AG10803 (cell line): ENCODE measurements around the gene CSPG4.

Experiments
- DNase-seq: peaks from one replicate; pipeline ENCODE4 v3.0.0; 2010; ENCODE audit warnings: low read depth
- H3K4me3 ChIP-seq: 2 replicates; pipeline ENCODE4 v1.5.1; 2011; ENCODE audit warnings: mild to moderate bottlenecking, low read length, control low read depth
- TF ChIP-seq, protein P1 (sequence below): conservative IDR thresholded peaks from 2 replicates; pipeline ENCODE4 v1.5.1; 2011; ENCODE audit warnings: mild to moderate bottlenecking, low read length, control low read depth, inconsistent platforms

The CSPG4 gene

DNA sequence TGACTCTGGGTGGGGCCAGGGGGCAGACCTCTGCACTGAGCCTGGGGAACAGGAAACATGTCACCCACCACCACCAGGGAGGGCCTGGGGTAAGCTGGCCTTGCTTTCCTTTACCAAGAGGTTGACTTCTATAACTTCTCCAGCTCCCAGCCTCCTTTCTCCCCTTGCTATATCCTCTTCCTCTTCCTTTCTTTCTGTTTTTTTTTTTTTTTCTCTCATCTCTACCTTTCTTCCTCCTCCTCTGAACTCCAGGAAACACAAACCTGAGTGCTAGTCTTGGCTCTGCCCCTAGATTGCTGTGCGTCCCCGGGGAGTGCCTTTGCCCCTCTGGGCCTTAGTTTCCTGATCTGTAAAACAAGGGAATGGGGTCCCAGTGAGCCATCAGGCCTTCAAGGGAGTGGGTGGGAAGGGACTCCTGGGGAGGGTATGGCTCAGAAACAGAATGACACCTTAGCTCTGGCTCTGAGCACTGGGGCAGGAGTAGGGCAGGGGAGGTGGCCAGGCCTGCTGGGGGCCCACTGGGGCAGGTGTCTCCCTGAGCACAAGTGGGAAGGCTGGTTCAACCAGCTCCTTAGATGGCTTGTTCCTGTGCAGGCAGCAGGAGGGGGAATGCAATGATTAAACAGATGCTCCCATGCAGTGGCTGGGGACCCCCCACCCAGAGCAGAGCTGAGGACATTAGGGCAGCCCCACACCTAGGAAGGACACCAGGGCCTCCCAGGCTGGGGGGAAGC is 60.7 kb downstream of the CSPG4 start:
- TF ChIP-seq, protein P1, sequence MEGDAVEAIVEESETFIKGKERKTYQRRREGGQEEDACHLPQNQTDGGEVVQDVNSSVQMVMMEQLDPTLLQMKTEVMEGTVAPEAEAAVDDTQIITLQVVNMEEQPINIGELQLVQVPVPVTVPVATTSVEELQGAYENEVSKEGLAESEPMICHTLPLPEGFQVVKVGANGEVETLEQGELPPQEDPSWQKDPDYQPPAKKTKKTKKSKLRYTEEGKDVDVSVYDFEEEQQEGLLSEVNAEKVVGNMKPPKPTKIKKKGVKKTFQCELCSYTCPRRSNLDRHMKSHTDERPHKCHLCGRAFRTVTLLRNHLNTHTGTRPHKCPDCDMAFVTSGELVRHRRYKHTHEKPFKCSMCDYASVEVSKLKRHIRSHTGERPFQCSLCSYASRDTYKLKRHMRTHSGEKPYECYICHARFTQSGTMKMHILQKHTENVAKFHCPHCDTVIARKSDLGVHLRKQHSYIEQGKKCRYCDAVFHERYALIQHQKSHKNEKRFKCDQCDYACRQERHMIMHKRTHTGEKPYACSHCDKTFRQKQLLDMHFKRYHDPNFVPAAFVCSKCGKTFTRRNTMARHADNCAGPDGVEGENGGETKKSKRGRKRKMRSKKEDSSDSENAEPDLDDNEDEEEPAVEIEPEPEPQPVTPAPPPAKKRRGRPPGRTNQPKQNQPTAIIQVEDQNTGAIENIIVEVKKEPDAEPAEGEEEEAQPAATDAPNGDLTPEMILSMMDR = no peak
- DNase-seq = no peak
- peak overlapping the region; percentile 90 for H3K4me3 ChIP-seq

DNA sequence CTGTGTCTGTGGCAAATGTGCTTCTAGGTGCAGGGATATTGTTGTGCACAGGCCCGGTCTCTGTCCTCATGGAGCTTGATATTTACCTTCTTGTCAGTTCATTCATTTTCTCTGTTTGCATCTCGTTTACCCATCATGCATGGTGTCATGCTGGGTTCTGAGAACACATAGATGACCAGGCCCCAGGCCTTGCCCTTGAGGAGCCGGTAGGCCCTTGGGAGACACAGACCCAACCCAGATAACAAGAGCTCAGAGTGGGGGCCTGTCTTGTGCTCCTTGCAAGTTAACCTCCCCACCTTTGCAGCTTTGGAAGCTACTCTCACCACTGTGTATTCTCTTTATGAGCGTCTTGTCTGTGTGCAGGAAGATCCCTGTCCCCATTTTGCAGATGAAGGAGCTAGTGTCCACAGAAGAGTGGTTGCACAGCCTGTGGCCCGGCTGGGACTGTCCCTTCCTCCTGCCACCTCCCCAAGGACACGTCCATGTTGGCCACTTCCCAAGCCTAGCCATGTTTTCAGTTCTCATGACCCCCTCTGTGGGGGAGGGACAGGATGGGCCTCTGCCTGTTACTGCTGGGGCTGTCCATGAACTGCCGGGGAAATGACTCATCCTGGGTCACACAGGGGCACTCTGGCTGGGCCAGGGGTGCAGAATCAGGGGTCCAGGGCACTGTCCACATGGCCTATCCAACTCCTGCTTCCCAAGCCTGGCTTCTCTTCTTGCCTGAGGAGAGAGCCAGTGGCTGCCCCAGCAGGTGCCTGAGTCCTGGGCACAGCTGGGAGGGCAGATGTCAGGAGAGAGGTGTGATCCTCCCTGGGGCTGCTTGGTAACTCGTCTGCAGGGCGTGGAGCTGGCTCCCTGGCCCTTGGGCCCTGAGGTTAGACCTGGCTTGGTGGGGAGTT is 61.5 kb downstream of the CSPG4 start:
- TF ChIP-seq, protein P1 = no peak
- no peak for DNase-seq
- H3K4me3 ChIP-seq = peak overlapping the region; percentile 90

DNA sequence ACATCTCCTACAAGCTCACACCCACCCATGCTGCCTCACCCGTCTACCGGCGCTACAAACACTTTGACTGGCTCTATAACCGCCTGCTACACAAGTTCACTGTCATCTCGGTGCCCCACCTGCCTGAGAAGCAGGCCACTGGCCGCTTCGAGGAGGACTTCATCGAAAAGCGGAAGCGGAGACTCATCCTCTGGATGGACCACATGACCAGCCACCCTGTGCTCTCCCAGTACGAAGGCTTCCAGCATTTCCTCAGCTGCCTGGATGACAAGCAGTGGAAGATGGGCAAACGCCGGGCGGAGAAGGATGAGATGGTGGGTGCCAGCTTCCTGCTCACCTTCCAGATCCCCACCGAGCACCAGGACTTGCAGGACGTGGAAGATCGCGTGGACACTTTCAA is 62.8 kb downstream of the CSPG4 start:
- H3K4me3 ChIP-seq = peak overlapping the region; percentile 90
- TF ChIP-seq, protein P1 = no peak
- no peak for DNase-seq

DNA sequence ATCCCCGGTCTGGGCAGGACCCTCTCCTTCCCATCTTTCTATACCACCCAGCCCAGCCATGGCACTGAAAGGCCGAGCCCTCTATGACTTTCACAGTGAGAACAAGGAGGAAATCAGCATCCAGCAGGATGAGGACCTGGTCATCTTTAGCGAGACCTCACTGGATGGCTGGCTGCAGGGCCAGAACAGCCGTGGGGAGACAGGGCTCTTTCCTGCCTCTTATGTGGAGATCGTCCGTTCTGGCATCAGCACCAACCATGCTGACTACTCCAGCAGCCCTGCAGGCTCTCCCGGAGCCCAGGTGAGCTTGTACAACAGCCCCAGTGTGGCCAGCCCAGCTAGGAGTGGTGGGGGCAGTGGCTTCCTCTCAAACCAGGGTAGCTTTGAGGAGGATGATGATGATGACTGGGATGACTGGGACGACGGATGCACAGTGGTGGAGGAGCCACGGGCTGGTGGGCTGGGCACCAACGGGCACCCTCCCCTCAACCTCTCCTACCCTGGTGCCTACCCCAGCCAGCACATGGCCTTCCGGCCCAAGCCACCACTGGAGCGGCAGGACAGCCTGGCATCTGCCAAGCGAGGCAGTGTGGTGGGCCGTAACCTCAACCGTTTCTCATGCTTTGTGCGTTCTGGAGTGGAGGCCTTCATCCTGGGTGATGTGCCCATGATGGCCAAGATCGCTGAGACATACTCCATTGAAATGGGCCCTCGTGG is 63.4 kb downstream of the CSPG4 start:
- TF ChIP-seq, protein P1 = no peak
- no peak for DNase-seq
- peak overlapping the region; percentile 90 for H3K4me3 ChIP-seq

DNA sequence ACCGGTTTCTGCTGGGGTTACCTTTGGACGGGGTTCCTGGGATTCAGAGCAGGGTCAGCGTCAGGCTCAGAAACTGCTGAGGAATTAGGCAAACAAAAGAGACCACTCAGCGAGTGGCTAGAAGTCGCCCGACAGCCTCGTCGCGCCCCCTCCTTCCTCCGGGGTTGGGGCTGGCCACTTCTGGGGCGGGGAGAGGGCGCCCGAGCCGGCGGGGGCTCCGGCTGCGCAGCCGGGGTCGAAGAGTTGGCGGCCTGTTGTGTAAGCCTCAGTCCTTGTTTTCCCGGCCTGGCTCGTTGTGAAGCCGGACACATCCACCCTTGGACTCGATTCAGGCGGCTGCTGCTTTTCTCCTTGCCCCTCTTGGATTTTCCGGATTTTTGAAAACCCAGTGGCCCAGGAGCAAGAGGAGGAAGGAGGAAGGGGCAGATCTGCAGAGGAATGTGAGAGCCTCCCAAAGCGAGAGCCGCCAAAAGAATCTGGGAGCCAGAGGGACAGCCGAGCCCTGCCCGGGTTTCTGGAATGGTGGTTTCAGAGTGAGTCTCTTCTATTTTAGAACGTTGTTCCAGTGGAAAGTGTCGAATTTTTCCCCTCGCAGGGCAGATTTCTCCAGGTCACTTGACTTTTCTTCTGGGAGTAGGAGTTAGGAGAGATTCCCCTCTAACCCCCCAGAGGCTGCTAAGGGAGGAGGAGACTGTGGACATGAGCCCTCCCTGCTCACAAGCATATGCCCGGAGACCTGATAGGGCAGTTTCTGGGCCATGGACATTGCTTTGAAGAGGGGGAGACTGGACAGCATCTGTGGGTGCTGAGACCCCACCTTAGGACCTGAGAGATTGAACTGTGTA is 64.3 kb downstream of the CSPG4 start:
- peak overlapping the region; percentile 90 for H3K4me3 ChIP-seq
- DNase-seq = peak; percentile 44

More for the DNA sequence above, 64.3 kb downstream of the CSPG4 start:
- TF ChIP-seq, protein P1 = no peak
